HEK293 (cell line): Measurements from ENCODE around the gene PLEKHG4B.
"Not testable (repeated sequence)": the region's sequence is repeated elsewhere in the genome, so short reads cannot be mapped to it uniquely, and the experiment has no call there.

ENCODE experiments used
- CTCF ChIP-seq: fragments of 450-650 bp; formaldehyde crosslinking; IDR thresholded peaks from 2 replicates; pipeline ENCODE4 v1.5.1; 2016; ENCODE audit warnings: missing biosample characterization, missing genetic modification characterization
- KLF1 ChIP-seq: fragments of 450-650 bp; formaldehyde crosslinking; IDR thresholded peaks from 2 replicates; pipeline ENCODE4 v1.5.1; 2016; ENCODE audit warnings: missing biosample characterization, missing genetic modification characterization
- KLF16 ChIP-seq: fragments of 450-650 bp; formaldehyde crosslinking; IDR thresholded peaks from 2 replicates; pipeline ENCODE4 v1.5.1; 2017; ENCODE audit warnings: missing biosample characterization, missing genetic modification characterization
- SCRT1 ChIP-seq: fragments of 450-650 bp; formaldehyde crosslinking; IDR thresholded peaks from 2 replicates; pipeline ENCODE4 v1.5.1; 2016; ENCODE audit warnings: missing biosample characterization, missing genetic modification characterization, borderline replicate concordance
- ZFP37 ChIP-seq: fragments of 450-650 bp; formaldehyde crosslinking; IDR thresholded peaks from 2 replicates; pipeline ENCODE4 v1.5.1; 2016; ENCODE audit warnings: missing biosample characterization, missing genetic modification characterization
- ZNF133 ChIP-seq: fragments of 450-650 bp; formaldehyde crosslinking; IDR thresholded peaks from 2 replicates; pipeline ENCODE4 v1.5.1; 2016; ENCODE audit warnings: missing biosample characterization, missing genetic modification characterization
- ZNF211 ChIP-seq: fragments of 450-650 bp; formaldehyde crosslinking; IDR thresholded peaks from 2 replicates; pipeline ENCODE4 v1.5.1; 2016; ENCODE audit warnings: low read depth, missing biosample characterization, missing genetic modification characterization
- ZNF274 ChIP-seq, 2 experiments: fragments of 200-500 bp in 1 of 2; fragments of 450-650 bp in 1 of 2; sonication (Bioruptor generic) in 1 of 2; formaldehyde crosslinking in 1 of 2; IDR thresholded peaks; 2 replicates each; pipeline versions ENCODE4 v1.5.1 to v1.6.1; 2014 to 2016; ENCODE audit warnings: borderline replicate concordance in 1 of 2, inconsistent platforms in 1 of 2, low read length in 1 of 2, missing biosample characterization in 1 of 2, missing genetic modification characterization in 1 of 2
- ZNF629 ChIP-seq: fragments of 450-650 bp; formaldehyde crosslinking; IDR thresholded peaks from 2 replicates; pipeline ENCODE4 v1.5.1; 2017; ENCODE audit warnings: missing biosample characterization, missing genetic modification characterization
- ZNF747 ChIP-seq: fragments of 450-650 bp; formaldehyde crosslinking; IDR thresholded peaks from 2 replicates; pipeline ENCODE4 v1.5.1; 2016; ENCODE audit warnings: missing biosample characterization, missing genetic modification characterization
- ZNF837 ChIP-seq: fragments of 450-650 bp; formaldehyde crosslinking; IDR thresholded peaks from 2 replicates; pipeline ENCODE4 v1.5.1; 2016; ENCODE audit warnings: missing biosample characterization, missing genetic modification characterization

GRCh38 chr5:72316-73180, 19.4 kb upstream of the PLEKHG4B start:
- not testable (repeated sequence) for TF ChIP-seq SCRT1 (tag by site-specific recombination); ZFP37 (tag by site-specific recombination); ZNF837 (tag by site-specific recombination); ZNF133 (tag by site-specific recombination); ZNF629 (tag by site-specific recombination); CTCF (tag by site-specific recombination); KLF1; KLF16 (tag by site-specific recombination); ZNF747 (tag by site-specific recombination); ZNF211 (tag by site-specific recombination); ZNF274 (IDR thresholded peaks at IDR 0.05; ENCODE audit: low read length); ZNF274 (tag by site-specific recombination; IDR thresholded peaks at IDR 0.05; ENCODE audit: borderline replicate concordance)
